Measurements from ENCODE around the gene MEG3.
A peak's percentile ranks its signal among the peaks of the same experiment; 100 is the strongest.

The MEG3 gene

DNA sequence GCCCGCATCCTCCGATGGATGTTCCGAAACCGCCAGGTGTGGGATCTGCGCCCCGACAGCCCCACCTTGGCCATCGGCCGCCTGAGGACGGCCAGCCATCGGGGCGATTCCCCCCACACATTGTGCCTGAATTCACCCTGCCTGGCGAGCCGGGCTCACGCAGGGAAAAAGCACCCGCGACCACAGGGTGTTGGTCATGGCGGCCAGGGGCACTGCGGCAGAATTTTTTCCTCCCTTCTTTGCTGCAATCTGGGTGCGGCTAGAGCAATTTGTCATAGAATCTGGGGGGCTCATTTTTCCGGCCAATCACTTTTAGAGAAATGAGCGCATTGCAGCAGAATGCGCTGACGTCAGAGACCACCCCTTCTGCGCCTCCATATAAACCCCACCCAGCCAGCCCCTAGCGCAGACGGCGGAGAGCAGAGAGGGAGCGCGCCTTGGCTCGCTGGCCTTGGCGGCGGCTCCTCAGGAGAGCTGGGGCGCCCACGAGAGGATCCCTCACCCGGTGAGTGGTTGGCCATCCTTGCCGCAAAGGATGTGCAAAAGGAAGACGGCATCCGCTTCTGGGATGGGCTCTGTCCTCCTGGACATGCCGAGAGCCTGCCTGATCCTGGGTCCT is at the start of gene MEG3:
TSS of gene MEG3 (plus strand) at position 406 of the 619 bp plus-strand sequence.
- H3K4me3 ChIP-seq (ENCODE audit: low read depth, low read length) = peak within 1 kb of the TSS; percentile 82
- TF ChIP-seq CTCF (conservative IDR thresholded peaks at IDR 0.05; ENCODE audit: low read depth, low read length) = no peak
- peak; percentile 91 for DNase-seq (ENCODE audit: low read depth)

DNA sequence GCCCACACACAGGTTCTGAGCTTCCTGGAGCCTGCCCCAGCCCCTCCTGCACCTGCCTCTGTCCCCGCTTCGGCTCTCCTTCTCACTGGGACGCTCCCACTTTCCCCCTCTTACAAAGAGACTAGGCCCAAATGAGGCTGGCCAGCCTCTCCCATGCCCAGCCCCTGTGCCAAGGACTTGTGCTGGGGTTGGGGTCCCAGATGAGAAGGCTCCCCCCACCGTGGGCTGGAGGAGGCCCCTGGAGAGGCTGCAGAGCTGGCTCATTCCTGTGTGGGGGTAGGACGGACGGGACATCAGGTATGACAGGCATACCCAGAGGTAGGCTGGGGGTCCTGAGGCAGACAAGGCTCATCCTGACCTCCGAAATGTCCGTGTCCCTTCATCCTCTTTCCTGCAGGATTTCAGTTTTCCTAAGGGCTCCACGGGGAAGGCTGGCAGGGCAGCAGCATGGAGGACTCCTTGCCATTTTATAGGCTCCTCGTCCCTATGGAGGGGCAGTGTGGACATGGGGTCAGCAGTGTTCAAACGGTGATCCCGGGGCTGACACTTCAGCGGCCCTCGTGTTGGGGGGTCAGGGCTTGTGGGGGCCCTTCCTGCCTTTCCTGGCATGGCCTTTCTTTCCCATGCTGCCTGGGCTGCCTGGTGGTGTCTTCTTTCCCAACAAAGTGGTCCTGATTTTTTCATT is 49.1 kb upstream of the MEG3 start:
- DNase-seq (ENCODE audit: low read depth) = no peak
- TF ChIP-seq CTCF (conservative IDR thresholded peaks at IDR 0.05; ENCODE audit: low read depth, low read length) = no peak
- H3K4me3 ChIP-seq (ENCODE audit: low read depth, low read length) = no peak overlapping the region

GRCh38 chr14:100777366-100777817 is 48.5 kb upstream of the MEG3 start:
- H3K4me3 ChIP-seq (ENCODE audit: low read depth, low read length) = no peak overlapping the region
- TF ChIP-seq CTCF (conservative IDR thresholded peaks at IDR 0.05; ENCODE audit: low read depth, low read length) = no peak
- no peak for DNase-seq (ENCODE audit: low read depth)

- no peak overlapping the region for H3K4me3 ChIP-seq (ENCODE audit: low read depth, low read length)
- DNase-seq (ENCODE audit: low read depth) = no peak
- TF ChIP-seq CTCF (conservative IDR thresholded peaks at IDR 0.05; ENCODE audit: low read depth, low read length) = no peak
Observed at GRCh38 chr14:100777818-100778525, 47.9 kb upstream of the MEG3 start.

DNA sequence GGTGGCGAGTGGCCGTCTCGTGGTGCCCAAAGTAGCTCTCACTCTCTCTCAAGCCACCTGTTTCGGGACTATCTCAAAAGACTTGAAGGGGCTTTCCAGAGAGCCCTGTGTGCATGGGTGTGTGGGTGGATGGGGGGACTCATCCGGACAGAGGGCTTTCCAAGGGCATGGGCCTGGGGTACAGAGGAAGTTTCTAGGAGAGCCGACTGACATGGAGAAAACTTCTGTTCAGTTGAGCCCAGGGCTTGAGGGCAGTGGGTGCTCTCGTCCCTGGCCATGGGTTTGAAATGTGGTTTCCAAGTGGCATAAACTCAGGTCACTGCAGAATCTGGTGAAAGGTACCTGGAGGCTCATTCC is 47.4 kb upstream of the MEG3 start:
- no peak for DNase-seq (ENCODE audit: low read depth)
- no peak for TF ChIP-seq CTCF (conservative IDR thresholded peaks at IDR 0.05; ENCODE audit: low read depth, low read length)

DNA sequence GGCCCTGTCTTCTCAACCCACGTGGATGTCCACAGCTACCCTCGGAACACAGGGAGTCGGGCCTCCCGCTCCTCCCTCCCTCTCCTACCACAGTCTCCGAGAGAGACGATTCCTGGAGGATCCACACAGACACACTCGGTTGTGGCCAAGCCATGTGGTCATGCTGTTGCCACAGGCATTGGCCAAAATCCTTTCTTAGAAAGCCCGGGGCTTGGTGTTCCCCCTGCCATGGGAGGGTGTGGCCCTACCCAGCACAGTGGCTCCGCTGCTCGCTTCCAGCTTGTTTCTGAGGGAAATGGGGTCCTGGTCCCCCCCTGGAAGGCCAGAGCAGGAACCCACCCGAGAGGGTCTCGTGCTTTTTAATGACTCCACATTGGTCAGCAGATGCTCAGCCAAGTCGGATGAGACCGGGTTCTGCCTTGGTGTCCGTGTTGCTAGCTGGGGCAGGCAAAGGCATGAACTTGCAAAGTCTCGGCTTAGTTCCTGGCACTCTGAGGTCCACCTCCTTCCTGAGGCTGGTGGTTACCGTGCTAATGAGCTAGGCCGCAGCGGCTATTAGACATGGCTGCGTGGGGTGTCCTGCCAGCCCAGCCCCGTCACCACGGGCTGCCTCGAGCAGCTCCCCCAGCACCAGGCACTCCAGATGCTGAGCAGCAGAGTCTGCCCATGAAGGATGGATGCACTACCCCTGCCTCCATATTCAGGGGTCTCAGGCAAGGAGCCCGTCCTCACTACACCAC is 46.8 kb upstream of the MEG3 start:
- TF ChIP-seq CTCF (conservative IDR thresholded peaks at IDR 0.05; ENCODE audit: low read depth, low read length) = no peak
- H3K4me3 ChIP-seq (ENCODE audit: low read depth, low read length) = no peak overlapping the region
- no peak for DNase-seq (ENCODE audit: low read depth)

More for the DNA sequence above, 47.4 kb upstream of the MEG3 start:
- H3K4me3 ChIP-seq (ENCODE audit: low read depth, low read length) = no peak overlapping the region
